GM21723 (cell line): Measurements from ENCODE around the gene RCBTB1.
A peak's percentile ranks its signal among the peaks of the same experiment; 100 is the strongest.
"Not testable (repeated sequence)": the region's sequence is repeated elsewhere in the genome, so short reads cannot be mapped to it uniquely, and the experiment has no call there.

Source experiments
- ATAC-seq: cut with Tn5 transposase; IDR thresholded peaks from one replicate; pipeline ENCODE4 v1.9.1; 2021; ENCODE audit warnings: mild to moderate bottlenecking, moderate library complexity; ENCODE audit not compliant: unreplicated experiment

RCBTB1 gene

DNA sequence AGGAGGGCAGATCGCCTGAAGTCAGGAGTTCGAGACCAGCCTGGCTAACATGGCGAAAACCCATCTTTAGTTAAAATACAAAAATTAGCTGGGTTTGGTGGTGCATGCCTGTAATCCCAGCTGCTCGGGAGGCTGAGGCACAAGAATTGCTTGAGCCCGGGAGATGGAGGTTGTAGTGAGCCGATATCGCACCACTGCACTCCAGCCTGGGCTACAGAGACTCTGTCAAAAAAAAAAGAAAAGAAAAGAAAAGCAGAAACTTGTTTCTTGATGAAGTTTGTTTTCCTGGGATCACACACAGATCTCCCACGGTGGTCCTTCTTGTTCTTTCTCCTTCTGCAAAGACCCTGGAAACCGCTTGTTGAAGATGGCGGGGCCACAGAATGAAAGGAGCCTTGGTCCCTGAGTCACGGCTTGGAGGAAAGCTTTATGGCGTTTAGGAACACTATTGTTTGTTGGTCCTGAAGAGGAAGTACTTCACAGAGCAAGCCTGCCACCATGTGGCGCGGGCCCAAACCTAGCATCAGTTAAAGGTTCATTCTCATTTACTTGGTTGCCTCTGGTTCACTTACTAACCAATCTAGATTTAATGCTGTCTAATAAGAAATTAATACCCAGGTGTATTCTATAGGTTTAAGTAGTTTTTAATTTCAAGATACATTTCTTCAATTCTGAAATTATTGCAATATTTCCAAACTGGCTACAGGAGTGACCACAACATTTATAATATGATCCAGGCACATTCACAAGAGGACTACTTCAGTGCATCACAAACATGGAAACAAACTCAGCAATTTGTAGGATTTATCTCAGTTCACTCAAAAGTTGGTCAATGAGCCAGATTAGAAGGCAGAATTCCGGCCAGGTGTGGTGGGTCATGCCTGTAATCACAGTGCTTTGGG, 21.6 kb upstream of the RCBTB1 start:
- peak; percentile 94 for ATAC-seq

- no peak for ATAC-seq
Observed at GRCh38 chr13:49604570-49604969, 19.2 kb upstream of the RCBTB1 start.

- not testable (repeated sequence) for ATAC-seq
Observed at GRCh38 chr13:49602615-49603014, 17.3 kb upstream of the RCBTB1 start.

GRCh38 chr13:49602005-49602404, 16.6 kb upstream of the RCBTB1 start:
- ATAC-seq: no peak

GRCh38 chr13:49597043-49597641, 11.8 kb upstream of the RCBTB1 start:
- no peak for ATAC-seq

DNA sequence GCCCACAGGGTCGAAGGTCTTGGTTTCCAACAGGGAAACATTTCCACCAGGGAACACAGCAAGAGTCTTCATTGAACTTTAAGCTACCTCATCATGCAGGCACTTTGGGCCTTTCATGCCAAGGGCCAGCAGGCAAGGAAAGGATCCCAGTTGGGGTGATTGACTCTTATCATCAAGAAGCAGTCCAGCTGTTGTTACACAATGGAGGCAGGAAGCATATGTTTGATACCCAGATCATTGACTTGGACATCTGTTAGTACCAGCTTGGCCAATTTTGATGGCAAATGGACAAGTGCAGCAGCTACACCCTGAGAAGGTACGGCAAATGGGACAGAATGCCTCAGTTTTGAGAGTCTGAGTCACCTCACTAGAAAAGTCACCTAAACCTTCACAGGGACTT, 10.9 kb upstream of the RCBTB1 start:
- ATAC-seq: no peak

DNA sequence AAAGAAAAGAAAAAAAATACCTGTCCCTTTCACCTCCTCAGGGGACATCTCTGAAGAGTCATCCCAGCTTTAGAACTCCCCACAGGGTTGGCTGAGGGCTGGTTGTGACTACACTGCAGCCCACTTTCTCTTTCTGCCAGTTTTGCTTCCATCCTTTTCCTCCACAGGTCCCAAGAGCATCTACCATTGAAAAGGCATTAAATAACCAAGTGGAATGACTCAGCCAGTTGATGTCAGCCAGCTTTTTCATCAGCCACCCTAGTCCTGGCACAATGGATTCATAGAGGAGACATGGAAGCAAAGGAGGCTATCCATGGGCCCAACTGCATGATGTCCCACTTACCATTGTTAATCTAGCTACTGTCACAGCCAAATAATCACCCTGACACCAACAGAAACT, 9.2 kb upstream of the RCBTB1 start:
- no peak for ATAC-seq

DNA sequence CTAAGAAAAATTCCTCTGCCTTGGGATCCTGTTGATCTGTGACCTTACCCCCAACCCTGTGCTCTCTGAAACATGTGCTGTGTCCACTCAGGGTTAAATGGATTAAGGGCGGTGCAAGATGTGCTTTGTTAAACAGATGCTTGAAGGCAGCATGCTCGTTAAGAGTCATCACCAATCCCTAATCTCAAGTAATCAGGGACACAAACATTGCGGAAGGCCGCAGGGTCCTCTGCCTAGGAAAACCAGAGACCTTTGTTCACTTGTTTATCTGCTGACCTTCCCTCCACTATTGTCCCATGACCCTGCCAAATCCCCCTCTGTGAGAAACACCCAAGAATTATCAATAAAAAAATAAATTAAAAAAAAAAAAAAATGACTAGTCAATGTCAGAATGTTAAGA, 8.5 kb upstream of the RCBTB1 start:
- not testable (repeated sequence) for ATAC-seq

GRCh38 chr13:49590714-49591113, 5.4 kb upstream of the RCBTB1 start:
- not testable (repeated sequence) for ATAC-seq

DNA sequence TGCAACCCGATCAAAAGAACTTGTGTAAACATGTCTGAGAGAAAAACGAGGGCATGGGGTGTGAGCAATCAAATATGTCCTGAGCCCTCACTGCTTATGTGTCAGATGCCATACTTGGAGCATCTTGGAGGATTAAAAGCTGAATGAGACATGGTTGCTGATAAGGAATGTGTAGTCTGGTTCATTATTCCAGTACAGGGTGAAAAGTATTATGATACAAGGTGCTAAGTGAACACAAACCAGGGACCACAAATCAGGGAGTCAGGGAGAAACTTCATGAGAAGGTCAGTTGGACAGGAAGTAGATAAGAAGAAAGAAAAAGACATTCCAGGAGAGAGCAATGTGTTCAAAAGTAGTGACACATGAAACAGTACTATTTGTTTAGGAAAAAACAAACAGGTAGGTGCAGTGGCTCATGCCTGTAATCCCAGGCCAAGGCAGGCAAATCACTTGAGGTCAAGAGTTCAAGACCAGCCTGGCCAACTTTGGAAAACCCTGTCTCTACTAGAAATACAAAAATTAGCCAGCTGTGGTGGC, 2.0 kb upstream of the RCBTB1 start:
- ATAC-seq: no peak

DNA sequence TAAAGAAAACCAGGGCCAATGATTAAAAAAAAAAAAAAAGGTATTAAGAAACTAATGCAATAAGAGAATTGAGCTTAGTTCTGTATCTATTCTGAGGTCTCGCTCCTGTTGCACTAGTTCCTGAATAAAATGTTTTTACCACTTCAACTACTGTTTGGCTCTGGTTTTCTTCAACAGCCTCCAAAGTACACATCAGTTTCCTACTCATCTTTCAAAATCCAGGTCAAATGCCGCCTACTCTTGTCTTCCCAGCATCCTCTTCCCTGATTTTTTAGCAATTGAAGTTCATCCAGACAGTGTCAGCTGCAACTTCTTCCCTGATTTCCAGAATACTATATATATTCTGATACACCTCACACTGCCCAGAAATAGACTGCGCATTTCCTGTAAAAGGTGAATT, 1.4 kb upstream of the RCBTB1 start:
- no peak for ATAC-seq

DNA sequence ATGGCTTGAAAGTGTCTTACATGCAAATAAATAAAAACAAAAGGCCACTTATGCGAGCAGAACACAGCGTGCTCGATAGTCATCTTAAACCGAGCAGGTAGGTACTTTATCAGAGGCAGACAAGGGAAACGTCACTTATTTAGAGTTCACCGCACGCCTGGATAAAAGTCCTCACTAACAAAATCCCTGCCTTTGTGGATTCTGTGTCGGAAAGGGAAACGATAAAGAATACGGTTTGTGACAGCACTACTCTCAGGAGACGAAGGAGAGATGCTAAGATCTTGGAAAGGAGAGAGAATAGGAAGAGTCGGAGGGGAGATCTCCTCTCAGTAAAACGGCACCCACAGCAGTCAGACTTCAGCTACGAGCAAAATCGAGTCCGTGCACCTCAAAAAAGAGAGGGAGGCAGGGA, 581 bp downstream of the RCBTB1 start:
- peak; percentile 13 for ATAC-seq

DNA sequence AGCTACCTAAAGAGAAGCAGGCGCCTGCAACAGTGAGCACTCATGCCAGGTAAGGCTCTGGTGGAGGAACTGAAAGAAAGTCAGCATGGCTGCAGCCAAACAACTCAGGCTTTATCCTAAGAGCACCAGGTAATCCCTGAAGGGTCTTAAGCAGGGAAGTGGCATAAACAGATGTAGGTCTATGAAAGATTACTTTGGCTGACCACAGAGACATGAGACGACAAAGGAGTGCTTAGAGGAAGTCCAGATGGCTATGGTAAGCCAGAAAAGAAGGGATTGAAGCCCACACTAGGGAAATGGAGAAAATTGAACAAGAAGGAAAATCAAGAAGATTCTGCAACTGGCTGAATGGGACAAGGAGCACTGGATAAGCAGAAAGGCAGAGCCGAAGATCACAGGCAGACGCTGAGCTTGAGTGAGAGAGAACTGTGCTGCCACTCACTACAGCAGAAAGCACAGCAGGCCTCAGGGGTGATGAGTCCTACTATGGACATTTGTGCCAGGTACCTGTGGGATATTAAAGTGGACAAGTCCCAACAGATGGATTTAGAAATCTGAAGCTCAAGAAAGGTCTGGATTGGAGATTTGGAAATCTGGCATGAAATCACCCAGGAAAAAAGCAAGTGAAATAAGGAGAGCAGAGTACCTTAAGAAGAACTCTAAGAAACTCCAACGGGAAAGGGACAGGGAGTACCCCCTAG, 4.2 kb downstream of the RCBTB1 start:
- no peak for ATAC-seq

GRCh38 chr13:49579501-49579900, 5.9 kb downstream of the RCBTB1 start:
- no peak for ATAC-seq

DNA sequence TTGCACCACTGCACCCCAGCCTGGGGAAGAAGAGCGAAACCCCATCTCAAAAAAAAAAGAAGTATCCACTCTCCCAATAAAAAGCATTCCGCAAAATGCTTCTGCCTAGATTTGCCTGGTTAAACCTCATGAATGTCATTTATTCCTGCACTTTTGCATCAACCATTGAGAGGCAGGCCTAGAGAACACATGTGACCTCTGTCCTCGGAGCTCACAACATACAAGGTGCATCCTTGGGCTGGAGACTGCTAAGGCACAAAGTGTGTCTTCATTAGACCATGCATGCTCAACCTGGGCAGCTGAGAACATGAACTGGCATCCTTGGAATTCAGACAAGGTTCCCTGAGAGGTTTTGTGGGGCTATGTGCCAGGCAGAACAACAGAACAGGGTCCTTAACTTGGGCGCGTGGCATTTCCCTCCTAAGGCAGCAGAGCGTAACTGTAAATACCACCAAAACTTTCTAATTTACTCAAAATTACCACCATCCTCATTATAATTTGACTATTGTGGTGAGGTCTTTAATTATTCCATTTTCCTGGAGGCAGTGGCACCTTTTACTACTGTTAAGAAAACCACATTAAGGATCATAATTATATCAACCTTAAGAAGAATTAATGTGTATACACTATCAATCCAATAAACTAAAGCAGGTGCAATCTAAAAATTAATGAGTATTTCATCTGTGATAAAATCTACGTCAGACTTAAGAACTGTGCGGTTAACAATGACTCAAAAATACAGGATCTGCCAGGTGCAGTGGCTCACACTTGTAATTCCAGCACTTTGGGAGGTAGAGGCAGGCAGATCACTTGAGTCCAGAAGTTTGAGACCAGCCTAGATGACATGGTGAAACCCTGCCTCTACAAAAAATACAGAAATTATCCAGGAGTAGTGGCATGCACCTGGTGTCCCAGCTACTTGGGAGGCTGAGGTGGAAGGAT, 13.8 kb downstream of the RCBTB1 start:
- no peak for ATAC-seq

GRCh38 chr13:49569993-49570689, 15.2 kb downstream of the RCBTB1 start:
- no peak for ATAC-seq

GRCh38 chr13:49567491-49567890, 17.9 kb downstream of the RCBTB1 start:
- ATAC-seq: no peak

DNA sequence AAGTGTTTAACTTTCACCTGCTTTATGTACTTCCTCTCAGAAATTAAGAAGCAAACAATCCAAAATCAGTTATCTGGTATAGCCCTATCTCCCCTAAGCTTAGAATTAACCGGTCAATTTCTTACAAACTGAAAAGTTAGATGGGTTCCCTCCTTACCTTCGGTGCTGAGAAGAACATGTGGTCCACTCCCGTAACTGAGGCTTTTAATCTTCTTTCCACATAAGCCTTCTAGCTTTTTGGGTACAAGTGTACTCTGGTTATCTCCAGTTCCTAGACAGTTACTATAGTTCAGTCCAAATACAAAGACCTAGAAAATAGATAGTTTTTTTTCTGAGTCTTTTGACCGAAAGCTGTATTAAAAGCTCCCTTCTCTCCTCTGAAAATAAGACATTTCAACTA, 18.9 kb downstream of the RCBTB1 start:
- ATAC-seq: no peak

DNA sequence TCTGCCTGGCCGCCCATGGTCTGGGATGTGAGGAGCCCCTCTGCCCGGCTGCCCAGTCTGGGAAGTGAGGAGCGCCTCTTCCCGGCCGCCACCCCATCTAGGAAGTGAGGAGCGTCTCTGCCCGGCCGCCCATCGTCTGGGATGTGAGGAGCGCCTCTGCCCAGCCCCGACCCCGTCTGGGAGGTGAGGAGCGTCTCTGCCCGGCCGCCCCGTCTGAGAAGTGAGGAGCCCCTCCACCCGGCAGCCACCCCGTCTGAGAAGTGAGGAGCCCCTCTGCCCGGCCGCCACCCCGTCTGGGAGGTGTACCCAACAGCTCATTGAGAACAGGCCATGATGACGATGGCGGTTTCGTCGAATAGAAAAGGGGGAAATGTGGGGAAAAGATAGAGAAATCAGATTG, 19.9 kb downstream of the RCBTB1 start:
- not testable (repeated sequence) for ATAC-seq

DNA sequence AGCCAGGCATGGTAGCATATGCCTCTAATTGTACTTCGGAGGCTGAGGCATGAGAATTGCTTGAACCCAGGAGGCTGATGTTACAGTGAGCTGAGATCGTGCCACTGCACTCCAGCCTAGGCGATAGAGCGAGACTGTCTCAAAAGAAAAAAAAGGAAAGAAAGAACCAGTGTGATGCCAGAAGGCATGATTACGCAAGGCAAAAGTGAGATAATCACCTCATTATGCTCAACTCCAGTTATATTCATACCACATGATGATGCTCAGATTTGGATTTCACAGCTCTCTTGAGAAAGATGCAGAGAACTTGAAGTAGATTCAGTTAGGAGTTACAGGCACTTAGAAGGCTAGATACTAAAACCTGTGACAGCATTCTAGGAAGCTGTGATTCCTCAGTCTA, 21.8 kb downstream of the RCBTB1 start:
- no peak for ATAC-seq
